IPS-18c (cell line): Measurements from ENCODE around the gene RALGDS.
"Not testable (repeated sequence)": the region's sequence is repeated elsewhere in the genome, so short reads cannot be mapped to it uniquely, and the experiment has no call there.

Source experiments
- H3K4me3 ChIP-seq: 2 replicates; pipeline ENCODE4 v1.7.0; 2013; ENCODE audit warnings: low read depth, mild to moderate bottlenecking, low read length, moderate library complexity; ENCODE audit not compliant: insufficient read depth
- H3K9me3 ChIP-seq: one replicate; pipeline ENCODE4 v1.6.1; 2013; ENCODE audit warnings: mild to moderate bottlenecking, low read length, moderate library complexity; ENCODE audit not compliant: control insufficient read depth, insufficient read depth

RALGDS gene

DNA sequence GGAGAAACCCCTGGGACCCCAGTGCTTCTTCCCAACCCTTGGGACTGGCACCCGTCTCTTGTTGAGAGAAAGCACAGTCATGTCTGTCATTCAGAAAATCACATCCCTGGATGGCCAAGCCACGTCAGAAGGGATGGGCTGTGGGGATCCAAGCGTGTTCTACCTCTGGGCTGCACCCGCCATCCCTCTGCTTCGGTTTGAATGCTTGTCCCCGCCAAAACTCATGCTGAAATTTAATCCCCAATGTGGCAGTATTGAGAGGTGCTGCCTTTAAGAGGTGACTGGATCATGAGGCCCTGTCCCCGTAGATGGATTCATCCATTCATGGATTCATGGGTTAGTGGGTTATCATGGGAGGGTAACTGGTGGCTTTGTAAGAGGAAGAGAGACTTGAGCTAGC is 32.3 kb downstream of the RALGDS start:
- no peak overlapping the region for H3K4me3 ChIP-seq
- H3K9me3 ChIP-seq, result no peaks in the 10 kb centered on the region

DNA sequence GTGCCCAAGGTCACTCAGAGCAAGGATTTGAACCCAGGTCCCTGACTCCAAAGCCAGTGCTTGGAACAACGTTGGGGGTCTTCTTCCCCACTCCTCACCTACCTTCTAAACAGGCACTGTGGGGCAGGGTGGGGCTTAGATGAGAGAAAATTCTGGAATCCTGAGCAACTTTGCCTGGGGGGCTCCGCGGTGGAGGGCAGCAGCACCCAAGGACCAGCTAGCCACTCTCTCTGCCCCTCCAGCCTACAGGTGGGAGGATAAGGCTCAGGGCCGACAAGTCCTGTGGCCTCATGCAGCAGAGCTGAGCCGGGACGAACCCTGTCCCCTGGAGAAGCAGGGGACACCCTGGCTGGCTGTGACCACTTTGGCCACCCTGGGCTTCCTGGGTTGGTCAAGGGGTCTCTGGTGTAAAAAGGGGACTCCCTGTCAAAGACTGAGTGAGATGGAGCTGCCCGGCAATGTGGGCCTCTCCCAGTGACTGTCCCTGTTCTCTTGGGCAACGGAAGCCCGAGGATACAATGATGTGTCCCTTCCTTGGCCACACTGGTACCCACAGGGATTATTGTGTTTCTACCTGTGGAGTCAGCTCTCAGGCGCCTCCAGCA is 32.8 kb downstream of the RALGDS start:
- H3K9me3 ChIP-seq, result no peaks in the 10 kb centered on the region
- H3K4me3 ChIP-seq, result no peak overlapping the region

DNA sequence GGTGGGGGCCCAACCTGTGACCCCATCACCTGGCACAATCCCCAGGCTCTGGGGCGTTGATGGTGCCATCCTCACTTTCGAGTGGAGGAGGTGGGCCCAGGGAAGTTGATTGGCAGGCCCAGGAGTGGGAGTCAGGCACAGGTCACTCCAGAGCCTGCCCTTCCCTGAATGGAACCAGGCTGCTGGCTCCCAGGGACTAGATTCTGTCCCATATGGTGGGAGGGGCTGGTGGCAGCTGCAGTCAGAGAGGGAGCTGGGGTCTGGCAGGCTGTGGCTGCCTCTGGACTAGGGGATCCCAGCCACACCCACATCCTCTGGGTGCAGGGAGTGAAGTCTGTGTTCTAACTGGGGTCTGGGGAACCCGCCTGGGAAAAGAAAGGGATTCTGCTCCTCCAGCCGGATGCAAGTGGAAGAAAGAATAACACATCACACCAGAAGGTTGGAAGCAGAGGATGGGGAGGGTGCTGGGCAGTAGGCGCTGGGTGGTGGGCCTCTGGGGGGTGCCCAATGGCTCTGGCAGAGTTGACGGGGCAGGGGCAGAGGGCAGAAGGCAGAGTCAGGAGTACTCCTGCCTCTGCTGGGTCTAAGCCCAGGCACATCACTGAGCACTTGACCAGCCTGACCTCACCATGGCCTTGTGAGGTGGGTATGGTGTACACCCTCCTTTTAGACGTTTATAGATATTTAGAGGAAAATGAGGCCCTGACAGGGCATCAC is 33.5 kb downstream of the RALGDS start:
- no peaks in the 10 kb centered on the region for H3K9me3 ChIP-seq
- H3K4me3 ChIP-seq, result no peak overlapping the region

DNA sequence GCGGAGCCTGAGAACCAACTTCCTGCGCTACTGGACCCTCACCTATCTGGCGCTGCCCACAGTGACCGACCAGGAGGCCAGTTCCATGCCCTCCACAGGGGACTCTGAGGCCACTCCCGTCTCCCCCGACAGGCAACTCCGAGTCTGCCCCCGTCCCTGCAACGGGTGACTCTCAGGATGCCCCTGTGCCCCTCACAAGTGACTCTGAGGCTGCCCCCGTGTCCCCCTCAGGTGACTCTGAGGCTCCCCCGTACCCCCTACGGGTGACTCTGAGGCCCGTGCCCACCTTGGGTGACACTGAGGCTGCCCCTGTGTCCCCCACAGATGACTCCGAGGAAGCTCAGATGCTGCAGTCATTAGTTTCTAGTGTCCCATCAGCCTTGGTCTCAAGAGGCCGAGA is 34.1 kb downstream of the RALGDS start:
- H3K9me3 ChIP-seq, result no peaks in the 10 kb centered on the region

DNA sequence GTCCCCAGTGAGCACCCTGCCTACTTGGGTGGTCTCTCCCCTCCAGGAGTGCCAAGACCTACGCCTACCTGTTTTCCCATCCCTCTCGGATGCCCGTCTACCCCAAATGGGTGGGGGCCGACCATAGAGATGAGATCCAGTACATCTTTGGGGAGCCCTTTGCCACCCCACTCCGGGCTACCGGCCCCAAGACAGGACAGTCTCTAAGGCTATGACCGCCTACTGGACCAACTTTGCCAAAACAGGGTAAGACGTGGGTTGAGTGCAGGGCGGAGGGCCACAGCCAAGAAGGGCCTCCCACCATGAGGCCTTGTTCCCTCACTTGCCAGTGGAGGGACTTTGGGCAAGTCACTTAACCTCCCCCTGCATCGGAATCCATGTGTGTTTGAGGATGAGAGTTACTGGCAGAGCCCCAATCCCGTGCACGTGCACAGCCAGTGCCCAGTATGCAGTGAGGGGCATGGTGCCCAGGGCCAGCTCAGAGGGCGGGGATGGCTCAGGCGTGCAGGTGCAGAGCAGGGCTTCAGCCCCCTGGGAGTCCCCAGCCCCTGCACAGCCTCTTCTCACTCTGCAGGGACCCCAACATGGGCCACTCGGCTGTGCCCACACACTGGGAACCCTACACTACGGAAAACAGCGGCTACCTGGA is 34.7 kb downstream of the RALGDS start:
- H3K4me3 ChIP-seq, H3K9me3 ChIP-seq: not testable (repeated sequence)

More for the DNA sequence above, 34.1 kb downstream of the RALGDS start:
- no peak overlapping the region for H3K4me3 ChIP-seq

DNA sequence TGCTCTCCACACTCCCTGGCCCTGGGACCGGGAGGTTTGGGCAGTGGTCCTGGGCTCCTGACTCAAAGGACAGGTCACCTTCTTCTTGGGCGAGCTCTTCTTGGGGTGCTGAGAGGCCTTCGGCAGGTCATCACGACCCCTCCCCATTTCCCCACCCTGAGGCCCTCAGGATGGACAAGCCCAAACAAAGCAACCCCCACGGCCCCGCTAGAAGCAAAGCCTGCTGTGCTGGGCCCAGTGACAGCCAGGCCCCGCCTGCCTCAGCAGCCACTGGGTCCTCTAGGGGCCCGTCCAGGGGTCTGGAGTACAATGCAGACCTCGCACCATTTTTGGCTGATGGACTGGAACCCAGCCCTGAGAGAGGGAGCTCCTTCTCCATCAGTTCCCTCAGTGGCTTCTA is 37.4 kb downstream of the RALGDS start:
- H3K9me3 ChIP-seq, H3K4me3 ChIP-seq: not testable (repeated sequence)

DNA sequence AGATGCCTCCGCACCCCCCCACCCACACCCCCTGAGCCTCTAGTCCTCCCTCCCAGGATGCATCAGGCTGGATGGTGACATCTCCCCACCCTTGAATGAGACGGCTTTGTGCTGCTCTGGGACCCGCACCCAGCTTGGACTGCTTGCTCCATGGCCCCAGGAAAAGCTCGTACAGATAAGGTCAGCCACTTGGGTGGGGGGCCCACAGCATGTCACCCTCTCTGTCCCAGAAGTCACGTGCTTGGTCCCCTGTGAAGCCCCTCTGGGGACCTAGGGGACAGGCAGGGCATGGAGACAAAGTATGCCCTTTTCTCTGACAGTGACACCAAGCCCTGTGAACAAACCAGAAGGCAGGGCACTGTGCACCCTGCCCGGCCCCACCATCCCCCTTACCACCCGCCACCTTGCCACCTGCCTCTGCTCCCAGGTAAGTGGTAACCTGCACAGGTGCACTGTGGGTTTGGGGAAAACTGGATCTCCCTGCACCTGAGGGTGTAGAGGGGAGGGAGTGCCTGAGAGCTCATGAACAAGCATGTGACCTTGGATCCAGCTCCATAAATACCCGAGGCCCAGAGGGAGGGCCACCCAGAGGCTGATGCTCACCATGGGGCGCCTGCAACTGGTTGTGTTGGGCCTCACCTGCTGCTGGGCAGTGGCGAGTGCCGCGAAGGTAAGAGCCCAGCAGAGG is 38.9 kb downstream of the RALGDS start:
- H3K9me3 ChIP-seq, H3K4me3 ChIP-seq: not testable (repeated sequence)

DNA sequence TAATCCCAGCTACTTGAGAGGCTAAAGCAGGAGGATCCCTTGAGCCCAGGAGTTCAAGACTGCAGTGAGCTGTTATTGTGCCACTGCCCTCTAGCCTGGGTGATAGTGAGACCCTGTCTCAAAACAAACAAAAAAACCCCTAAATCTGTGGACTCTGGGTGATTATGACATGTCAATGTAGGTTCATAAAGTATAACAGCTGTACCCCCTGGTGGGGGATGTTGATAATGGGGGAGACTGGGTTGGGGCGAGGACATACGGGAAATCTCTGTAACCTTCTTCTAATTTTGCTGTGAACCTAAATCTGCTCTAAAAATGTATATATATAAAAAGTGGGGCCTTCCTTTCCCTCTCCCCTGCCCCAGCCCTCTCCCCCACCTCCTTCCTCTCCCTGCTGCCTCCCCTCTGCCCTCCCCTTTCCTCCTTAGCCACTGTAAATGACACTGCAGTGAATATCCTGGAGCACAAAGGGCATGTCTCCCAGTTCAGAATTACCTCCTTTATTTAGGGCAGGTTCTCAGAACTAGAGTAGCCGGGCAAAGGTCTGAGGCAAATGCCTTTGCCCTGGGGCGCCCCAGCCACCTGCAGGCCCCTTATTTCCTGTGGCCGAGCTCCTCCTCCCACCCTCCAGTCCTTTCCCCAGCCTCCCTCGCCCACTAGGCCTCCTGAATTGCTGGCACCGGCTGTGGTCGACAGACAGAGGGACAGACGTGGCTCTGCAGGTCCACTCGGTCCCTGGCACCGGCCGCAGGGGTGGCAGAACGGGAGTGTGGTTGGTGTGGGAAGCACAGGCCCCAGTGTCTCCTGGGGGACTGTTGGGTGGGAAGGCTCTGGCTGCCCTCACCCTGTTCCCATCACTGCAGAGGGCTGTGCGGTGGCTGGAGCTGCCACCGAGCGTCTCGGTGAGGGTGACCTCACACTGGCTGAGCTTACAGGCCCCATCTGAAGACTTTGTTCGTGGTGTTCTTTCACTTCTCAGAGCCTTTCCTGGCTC is 40.0 kb downstream of the RALGDS start:
- H3K9me3 ChIP-seq, H3K4me3 ChIP-seq: not testable (repeated sequence)

DNA sequence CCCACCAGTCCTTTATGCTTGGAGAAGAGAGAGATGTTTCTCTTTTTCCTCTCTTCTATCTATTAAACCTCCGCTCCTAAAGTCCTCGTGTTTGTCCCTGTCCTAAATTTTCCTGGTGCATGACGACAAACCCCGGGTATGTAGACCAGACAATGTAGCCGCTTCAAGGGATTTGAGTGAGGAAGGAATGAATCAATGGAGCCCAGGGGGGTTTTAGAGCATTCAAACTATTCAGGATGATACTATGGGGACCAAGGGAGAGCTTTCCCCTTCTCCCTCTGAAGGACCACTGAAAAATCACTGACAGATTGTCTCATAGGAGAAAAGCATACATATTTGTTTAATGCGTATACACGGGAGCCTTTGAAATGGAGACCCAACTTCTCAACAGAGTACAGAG is 40.9 kb downstream of the RALGDS start:
- no peak overlapping the region for H3K4me3 ChIP-seq
- no peaks in the 10 kb centered on the region for H3K9me3 ChIP-seq

DNA sequence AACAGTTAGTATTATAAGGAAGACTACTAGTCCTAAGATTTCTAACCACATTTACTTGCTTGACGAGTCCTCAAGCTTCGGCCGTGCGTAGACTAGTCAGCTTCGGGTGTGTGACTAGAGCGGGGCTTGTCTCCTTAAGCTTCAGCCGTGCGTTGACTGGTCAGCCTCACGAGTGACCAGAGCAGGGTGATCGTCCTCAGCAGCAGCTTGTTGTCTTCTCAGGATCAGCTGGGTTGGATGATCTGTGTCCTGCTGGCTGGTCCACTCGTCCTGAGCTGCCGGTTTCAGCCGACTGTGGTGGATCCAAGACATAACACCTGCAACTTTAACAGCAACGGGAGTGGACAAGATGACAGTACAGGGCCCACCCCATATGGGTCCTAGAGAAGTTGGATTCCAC is 42.6 kb downstream of the RALGDS start:
- H3K4me3 ChIP-seq, result no peak overlapping the region
- no peaks in the 10 kb centered on the region for H3K9me3 ChIP-seq

DNA sequence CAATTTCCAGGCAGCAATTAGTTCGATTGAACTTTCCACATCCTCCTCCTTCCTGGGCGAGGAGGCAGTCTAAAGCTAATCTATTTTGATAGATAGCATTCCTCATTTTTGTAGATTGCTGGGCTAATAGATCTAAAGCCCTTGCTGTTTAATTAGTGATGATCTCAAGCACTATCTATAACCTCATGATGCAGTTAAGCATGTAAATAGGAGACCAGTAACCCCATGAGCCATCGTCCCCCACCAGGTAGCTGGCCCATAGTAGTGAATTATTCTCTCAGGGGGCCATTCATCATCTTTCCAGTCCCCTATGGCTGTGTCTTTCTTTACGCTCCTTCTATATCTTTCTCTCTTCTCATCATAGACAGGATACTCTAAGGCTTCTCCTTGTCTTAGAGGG is 44.3 kb downstream of the RALGDS start:
- Histone ChIP-seq H3K9me3 (no peaks in the 10 kb centered on the region), H3K4me3 (no peak overlapping the region)

DNA sequence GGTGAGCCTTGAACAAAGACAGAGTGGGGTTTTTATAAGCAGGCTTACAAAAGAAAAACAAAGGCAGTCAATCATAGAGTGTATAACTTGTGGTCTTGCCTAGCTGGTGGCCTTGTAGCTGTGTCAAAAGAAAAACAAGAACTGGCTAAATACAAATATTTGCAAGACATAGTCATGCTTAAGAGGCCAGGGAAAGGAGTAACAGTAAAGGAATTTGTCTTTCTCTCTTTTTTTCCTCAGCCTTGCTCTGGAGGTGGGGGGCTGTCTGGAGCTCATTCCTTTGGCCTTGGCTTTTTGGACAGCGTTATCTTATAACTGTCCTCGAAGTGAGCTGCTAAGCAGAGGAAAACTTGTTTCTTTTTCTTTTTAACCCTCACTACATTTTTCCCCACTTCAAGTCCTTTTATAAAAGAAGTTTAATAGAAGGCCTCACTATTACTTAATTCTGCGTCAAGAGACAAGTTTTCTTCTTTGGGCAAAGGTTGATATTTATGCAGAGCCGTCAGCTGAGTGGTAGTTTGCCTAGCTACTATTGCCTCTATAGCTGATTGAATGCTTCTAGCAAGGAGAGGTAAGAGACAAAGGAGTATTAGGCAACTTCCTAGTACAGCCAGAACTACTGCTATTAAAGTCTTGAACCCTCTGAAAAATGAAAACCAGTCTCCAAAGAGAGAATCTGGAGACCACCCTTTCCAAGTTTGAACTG is 45.0 kb downstream of the RALGDS start:
- Histone ChIP-seq H3K4me3 (no peak overlapping the region), H3K9me3 (no peaks in the 10 kb centered on the region)

DNA sequence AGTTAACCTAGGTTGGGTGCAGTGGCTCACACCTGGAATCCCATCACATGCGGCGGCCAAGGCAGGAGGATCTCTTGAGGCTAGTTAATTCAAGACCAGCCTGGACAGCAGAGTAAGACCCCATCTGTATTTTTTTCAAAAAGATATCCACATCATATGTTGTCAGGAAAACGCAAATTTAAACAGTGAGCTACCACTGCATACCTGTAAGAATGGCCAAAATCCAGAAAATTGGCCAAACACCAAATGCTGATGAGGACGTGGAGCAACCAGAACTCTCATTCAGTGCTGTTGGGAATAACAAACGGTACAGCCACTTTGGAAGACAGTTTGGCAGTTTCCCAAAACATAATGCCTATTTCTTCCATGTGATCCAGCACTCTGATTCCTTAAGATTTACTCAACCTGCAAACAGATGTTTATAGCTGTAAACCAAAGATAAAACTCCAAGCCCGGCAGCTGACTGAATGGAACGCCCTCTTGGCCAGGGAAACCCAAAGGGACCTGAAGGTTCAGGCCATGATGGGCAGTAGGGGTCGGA is 46.9 kb downstream of the RALGDS start:
- Histone ChIP-seq H3K4me3 (no peak overlapping the region), H3K9me3 (no peaks in the 10 kb centered on the region)

DNA sequence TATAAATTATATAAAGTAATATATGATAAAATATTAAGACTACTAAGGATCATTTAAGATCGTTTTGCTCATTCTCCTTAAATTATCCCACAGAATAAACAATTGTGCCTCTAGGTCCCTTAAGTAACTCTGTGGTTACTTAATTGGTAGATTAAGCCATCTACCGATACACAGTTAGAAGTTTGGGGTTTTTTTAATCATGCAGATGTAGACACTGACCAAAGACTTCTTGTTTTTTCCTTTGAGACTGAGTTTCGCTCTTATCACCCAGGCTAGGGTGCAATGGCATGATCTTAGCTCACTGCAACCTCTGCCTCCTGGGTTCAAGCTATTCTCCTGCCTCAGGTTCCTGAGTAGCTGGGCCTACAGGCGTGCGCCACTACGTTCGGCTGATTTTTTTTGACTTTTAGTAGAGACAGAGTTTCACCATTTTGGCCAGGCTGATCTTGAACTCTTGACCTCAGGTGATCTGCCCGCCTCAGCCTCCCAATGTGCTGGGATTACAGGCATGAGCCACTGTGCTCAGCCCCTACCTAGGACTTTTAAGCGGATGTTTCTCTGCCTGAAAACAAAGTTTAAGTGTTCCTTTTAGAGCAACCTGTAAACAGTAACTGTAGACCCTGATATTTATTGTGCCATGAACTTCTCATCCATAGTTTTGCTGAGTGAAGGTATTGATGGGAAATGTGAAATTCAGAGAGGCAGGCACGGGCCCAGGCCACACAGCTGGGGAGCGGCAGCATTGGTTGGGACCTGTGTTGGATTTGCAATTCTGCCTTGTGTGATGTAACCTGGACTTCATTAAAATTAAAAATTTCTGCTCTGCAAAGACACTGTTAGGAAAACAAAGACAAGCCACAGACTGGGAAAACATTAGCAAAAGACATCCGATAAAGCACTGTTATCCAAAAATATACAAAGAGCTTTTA is 47.7 kb downstream of the RALGDS start:
- no peak overlapping the region for H3K4me3 ChIP-seq
- H3K9me3 ChIP-seq, result no peaks in the 10 kb centered on the region

DNA sequence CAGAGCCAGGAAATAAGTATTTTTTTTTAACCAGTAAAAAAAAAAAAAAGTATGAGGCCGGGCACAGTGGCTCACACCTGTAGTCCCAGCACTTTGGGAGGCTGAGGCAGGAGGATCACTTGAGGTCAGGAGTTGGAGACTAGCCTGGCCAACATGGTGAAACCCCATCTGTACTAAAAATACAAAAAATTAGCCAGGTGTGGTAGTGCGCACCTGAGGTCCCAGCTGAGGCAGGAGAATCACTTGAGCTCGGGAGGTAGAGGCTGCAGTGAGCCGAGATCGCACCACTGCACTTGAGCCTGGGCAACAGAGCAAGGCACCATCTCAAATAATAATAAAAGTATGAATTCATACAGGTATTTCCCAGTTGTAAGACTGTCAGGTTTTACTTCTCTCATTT is 48.8 kb downstream of the RALGDS start:
- not testable (repeated sequence) for H3K4me3 ChIP-seq, H3K9me3 ChIP-seq
